GM21526 (cell line): ENCODE results near the gene NPIPB5.
"Not testable (repeated sequence)": the region's sequence is repeated elsewhere in the genome, so short reads cannot be mapped to it uniquely, and the experiment has no call there.

Experiments used
- ATAC-seq: cut with Tn5 transposase; IDR thresholded peaks from one replicate; pipeline ENCODE4 v1.9.1; 2021; ENCODE audit warnings: moderate library complexity; ENCODE audit not compliant: unreplicated experiment, low FRiP score

The NPIPB5 gene

GRCh38 chr16:22510591-22510990 is at the start of gene NPIPB5:
Gene NPIPB5, plus strand, starts transcription at chr16:22510891. Its CDS starts 2,911 bp downstream, at chr16:22513802.
- not testable (repeated sequence) for ATAC-seq

- ATAC-seq, result not testable (repeated sequence)
These were observed 41.8 kb upstream of the NPIPB5 start for GRCh38 chr16:22468846-22469245.

- ATAC-seq, result not testable (repeated sequence)
These were observed 27.3 kb downstream of the NPIPB5 start for GRCh38 chr16:22537996-22538395.

GRCh38 chr16:22544809-22545208 is 34.1 kb downstream of the NPIPB5 start:
- not testable (repeated sequence) for ATAC-seq

GRCh38 chr16:22546630-22547029 is 35.9 kb downstream of the NPIPB5 start:
- not testable (repeated sequence) for ATAC-seq

- not testable (repeated sequence) for ATAC-seq
These were observed 36.6 kb downstream of the NPIPB5 start for GRCh38 chr16:22547170-22547765.

GRCh38 chr16:22549853-22550252 is 39.2 kb downstream of the NPIPB5 start:
- not testable (repeated sequence) for ATAC-seq

- ATAC-seq, result not testable (repeated sequence)
These were observed 40.5 kb downstream of the NPIPB5 start for GRCh38 chr16:22551143-22551542.

- ATAC-seq, result not testable (repeated sequence)
These were observed 41.0 kb downstream of the NPIPB5 start for GRCh38 chr16:22551651-22552050.

GRCh38 chr16:22556759-22557158 is 46.1 kb downstream of the NPIPB5 start:
- ATAC-seq, result not testable (repeated sequence)
